Measurements from ENCODE around the gene DERA. TPM values are rescaled to one million over a fixed set of nuclear protein-coding genes. Genes with fewer than 3 reads are reported as not detected.

Gene DERA
- total RNA-seq, 1 experiment from 2014 or later = 22.6 TPM

DNA sequence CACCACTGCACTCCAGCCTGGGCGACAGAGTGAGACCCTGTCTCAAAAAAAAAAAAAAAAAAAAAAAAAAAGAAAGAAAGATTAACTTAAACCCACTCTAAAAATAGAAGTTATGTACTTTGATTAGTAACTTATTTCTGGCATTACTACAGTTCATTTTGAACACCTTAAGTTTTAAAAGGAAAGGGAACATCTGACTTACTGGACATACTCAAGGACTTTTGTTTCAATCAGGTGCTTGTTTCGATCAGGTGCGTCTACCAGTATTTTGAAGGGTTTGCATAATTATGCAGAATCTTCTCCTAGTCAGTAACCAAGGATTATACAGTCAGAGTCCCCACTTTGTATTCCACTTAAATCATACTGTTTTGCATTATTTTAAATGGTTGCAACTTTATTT is 105.6 kb downstream of the DERA start:
- no peaks in the 10 kb centered on the region for H3K36me3 ChIP-seq (ENCODE audit: control insufficient read depth, insufficient read depth, low read length)
- H3K9me3 ChIP-seq (ENCODE audit: control insufficient read depth, insufficient read depth, low read depth, low read length) = no peaks in the 10 kb centered on the region
- TF ChIP-seq, protein P1, sequence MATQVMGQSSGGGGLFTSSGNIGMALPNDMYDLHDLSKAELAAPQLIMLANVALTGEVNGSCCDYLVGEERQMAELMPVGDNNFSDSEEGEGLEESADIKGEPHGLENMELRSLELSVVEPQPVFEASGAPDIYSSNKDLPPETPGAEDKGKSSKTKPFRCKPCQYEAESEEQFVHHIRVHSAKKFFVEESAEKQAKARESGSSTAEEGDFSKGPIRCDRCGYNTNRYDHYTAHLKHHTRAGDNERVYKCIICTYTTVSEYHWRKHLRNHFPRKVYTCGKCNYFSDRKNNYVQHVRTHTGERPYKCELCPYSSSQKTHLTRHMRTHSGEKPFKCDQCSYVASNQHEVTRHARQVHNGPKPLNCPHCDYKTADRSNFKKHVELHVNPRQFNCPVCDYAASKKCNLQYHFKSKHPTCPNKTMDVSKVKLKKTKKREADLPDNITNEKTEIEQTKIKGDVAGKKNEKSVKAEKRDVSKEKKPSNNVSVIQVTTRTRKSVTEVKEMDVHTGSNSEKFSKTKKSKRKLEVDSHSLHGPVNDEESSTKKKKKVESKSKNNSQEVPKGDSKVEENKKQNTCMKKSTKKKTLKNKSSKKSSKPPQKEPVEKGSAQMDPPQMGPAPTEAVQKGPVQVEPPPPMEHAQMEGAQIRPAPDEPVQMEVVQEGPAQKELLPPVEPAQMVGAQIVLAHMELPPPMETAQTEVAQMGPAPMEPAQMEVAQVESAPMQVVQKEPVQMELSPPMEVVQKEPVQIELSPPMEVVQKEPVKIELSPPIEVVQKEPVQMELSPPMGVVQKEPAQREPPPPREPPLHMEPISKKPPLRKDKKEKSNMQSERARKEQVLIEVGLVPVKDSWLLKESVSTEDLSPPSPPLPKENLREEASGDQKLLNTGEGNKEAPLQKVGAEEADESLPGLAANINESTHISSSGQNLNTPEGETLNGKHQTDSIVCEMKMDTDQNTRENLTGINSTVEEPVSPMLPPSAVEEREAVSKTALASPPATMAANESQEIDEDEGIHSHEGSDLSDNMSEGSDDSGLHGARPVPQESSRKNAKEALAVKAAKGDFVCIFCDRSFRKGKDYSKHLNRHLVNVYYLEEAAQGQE (IDR thresholded peaks at IDR 0.05; ENCODE audit: insufficient read depth in 1 of 2, low read depth in 2 of 2, low read length in 1 of 2) = no peak
- TF ChIP-seq TCF7L2 (IDR thresholded peaks at IDR 0.05; ENCODE audit: low read depth, low read length) = no peak
- no peak for TF ChIP-seq SIN3A (IDR thresholded peaks at IDR 0.05; ENCODE audit: borderline replicate concordance, insufficient read depth, low read depth, low read length)
- TF ChIP-seq POLR2AphosphoS5 (IDR thresholded peaks at IDR 0.05; ENCODE audit: low read depth, low read length) = no peak
- no peak for TF ChIP-seq CTCF (IDR thresholded peaks at IDR 0.05)
- in situ Hi-C loops (cut with HindIII; ENCODE audit: low pct_unique_long_range_greater_than_20kb, low sequenced_read_pairs) = no loop called here
- ChIA-PET CTCF (no interaction called here), POLR2A (no interaction called here)
- no peaks in the 10 kb centered on the region for H3K4me1 ChIP-seq (ENCODE audit: control insufficient read depth, insufficient read depth, low read length)
- DNase-seq (ENCODE audit: low read depth, low spot score) = no peak
- no peak overlapping the region for H3K4me3 ChIP-seq (ENCODE audit: low read depth in 2 of 2, low read length in 2 of 2)
- no peaks in the 10 kb centered on the region for H3K27me3 ChIP-seq (ENCODE audit: control insufficient read depth, insufficient read depth, low read length)
- intact Hi-C loops (cut with micrococcal nuclease; ENCODE audit: unreplicated experiment) = no loop called here
- no TSS peak for BruUV-seq (replicated peaks)
- ATAC-seq = no peak
- H3K27ac ChIP-seq (ENCODE audit: low read length) = no peak overlapping the region

DNA sequence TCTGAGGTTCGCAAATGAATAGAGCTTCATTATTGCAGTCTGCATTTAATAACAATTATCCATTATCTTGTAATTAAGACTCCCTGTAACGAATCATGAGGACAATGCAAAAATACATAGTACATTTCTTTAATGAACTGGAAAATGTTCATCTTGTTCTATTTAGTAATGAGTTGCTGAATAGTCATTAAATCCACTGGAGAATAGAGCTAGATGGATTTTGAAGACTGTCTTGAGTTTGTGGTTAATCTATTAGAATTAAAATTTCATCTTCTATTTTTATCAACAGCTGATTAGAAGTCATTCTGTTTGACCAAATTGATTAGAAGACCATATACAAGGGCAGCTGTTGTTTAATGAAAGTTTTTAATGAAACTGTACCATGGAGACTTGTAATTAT is 107.2 kb downstream of the DERA start:
- ChIA-PET POLR2A (no interaction called here), CTCF (no interaction called here)
- no peaks in the 10 kb centered on the region for H3K9me3 ChIP-seq (ENCODE audit: control insufficient read depth, insufficient read depth, low read depth, low read length)
- TF ChIP-seq POLR2AphosphoS5 (IDR thresholded peaks at IDR 0.05; ENCODE audit: low read depth, low read length) = no peak
- TF ChIP-seq CTCF (IDR thresholded peaks at IDR 0.05) = no peak
- TF ChIP-seq, protein P1 (IDR thresholded peaks at IDR 0.05; ENCODE audit: insufficient read depth in 1 of 2, low read depth in 2 of 2, low read length in 1 of 2) = no peak
- no peak for TF ChIP-seq TCF7L2 (IDR thresholded peaks at IDR 0.05; ENCODE audit: low read depth, low read length)
- TF ChIP-seq SIN3A (IDR thresholded peaks at IDR 0.05; ENCODE audit: borderline replicate concordance, insufficient read depth, low read depth, low read length) = no peak
- DNase-seq (ENCODE audit: low read depth, low spot score) = no peak
- H3K27me3 ChIP-seq (ENCODE audit: control insufficient read depth, insufficient read depth, low read length) = no peaks in the 10 kb centered on the region
- H3K27ac ChIP-seq (ENCODE audit: low read length) = no peak overlapping the region
- intact Hi-C loops (cut with micrococcal nuclease; ENCODE audit: unreplicated experiment) (no loop called here), in situ Hi-C loops (cut with HindIII; ENCODE audit: low pct_unique_long_range_greater_than_20kb, low sequenced_read_pairs) (no loop called here)
- BruUV-seq (replicated peaks) = no TSS peak
- no peak overlapping the region for H3K4me3 ChIP-seq (ENCODE audit: low read depth in 2 of 2, low read length in 2 of 2)
- H3K36me3 ChIP-seq (ENCODE audit: control insufficient read depth, insufficient read depth, low read length) = no peaks in the 10 kb centered on the region
- no peak for ATAC-seq
- H3K4me1 ChIP-seq (ENCODE audit: control insufficient read depth, insufficient read depth, low read length) = no peaks in the 10 kb centered on the region

Measured in Panc1 (cell line).